ENCODE data around the gene RPSA.

- no peak for TF ChIP-seq EZH2 (IDR thresholded peaks at IDR 0.05; ENCODE audit: borderline replicate concordance, low read depth, low read length, poor library complexity, severe bottlenecking)
- no peak for TF ChIP-seq CTCF (conservative IDR thresholded peaks at IDR 0.05; ENCODE audit: low read depth, low read length)
Observed at GRCh38 chr3:39413691-39414420, 7.3 kb downstream of the RPSA start.

Data from A673 (cell line).